Epithelial cell of esophagus (primary cell): ENCODE data around the gene WARS2.

Source experiments
- DNase-seq: peaks from one replicate; pipeline ENCODE4 v3.0.0; 2010; ENCODE audit warnings: low read depth
- H3K4me3 ChIP-seq: 2 replicates; pipeline ENCODE4 v1.5.1; 2011; ENCODE audit warnings: mild to moderate bottlenecking, low read length, control low read depth
- CTCF ChIP-seq: IDR thresholded peaks from 2 replicates; pipeline ENCODE4 v1.5.1; 2011; ENCODE audit warnings: low read depth, mild to moderate bottlenecking, low read length, control low read depth, inconsistent platforms; ENCODE audit not compliant: insufficient read depth; ENCODE audit errors: missing control alignments

The WARS2 gene

GRCh38 chr1:119040906-119041305, 99.5 kb downstream of the WARS2 start:
- no peak for TF ChIP-seq CTCF
- H3K4me3 ChIP-seq = no peak overlapping the region
- peak; percentile 21 for DNase-seq

- DNase-seq = peak; percentile 49
- no peak for TF ChIP-seq CTCF
- H3K4me3 ChIP-seq = no peak overlapping the region
Measured at GRCh38 chr1:119040489-119040888, 100.0 kb downstream of the WARS2 start.

GRCh38 chr1:119038363-119038762, 102.1 kb downstream of the WARS2 start:
- no peak for DNase-seq
- no peak for TF ChIP-seq CTCF
- H3K4me3 ChIP-seq = no peak overlapping the region

- DNase-seq = no peak
Measured at GRCh38 chr1:119034359-119034758, 106.1 kb downstream of the WARS2 start.

GRCh38 chr1:119032986-119033385, 107.5 kb downstream of the WARS2 start:
- TF ChIP-seq CTCF = no peak
- no peak overlapping the region for H3K4me3 ChIP-seq
- no peak for DNase-seq

More at GRCh38 chr1:119034359-119034758, 106.1 kb downstream of the WARS2 start:
- TF ChIP-seq CTCF = no peak
- no peak overlapping the region for H3K4me3 ChIP-seq

- TF ChIP-seq CTCF = no peak
- DNase-seq = peak; percentile 35
- H3K4me3 ChIP-seq = no peak overlapping the region
Measured at GRCh38 chr1:119027759-119028158, 112.7 kb downstream of the WARS2 start.

- DNase-seq = no peak
- H3K4me3 ChIP-seq = no peak overlapping the region
- no peak for TF ChIP-seq CTCF
Measured at GRCh38 chr1:119026956-119027355, 113.5 kb downstream of the WARS2 start.
